IPS-20b (cell line): Measurements from ENCODE around the gene HERC4.
"Not testable (repeated sequence)": the region's sequence is repeated elsewhere in the genome, so short reads cannot be mapped to it uniquely, and the experiment has no call there.

Source experiments
- H3K27ac ChIP-seq: one replicate; pipeline ENCODE4 v1.5.1; 2013; ENCODE audit warnings: low read length
- H3K27me3 ChIP-seq: 2 replicates; pipeline ENCODE4 v1.6.1; 2013; ENCODE audit warnings: mild to moderate bottlenecking, low read length, inconsistent platforms; ENCODE audit not compliant: insufficient read depth
- H3K36me3 ChIP-seq: 2 replicates; pipeline ENCODE4 v1.6.1; 2013; ENCODE audit warnings: low read depth, mild to moderate bottlenecking, inconsistent platforms, low read length, moderate library complexity; ENCODE audit not compliant: insufficient read depth
- H3K4me1 ChIP-seq: 2 replicates; pipeline ENCODE4 v1.6.1; 2013; ENCODE audit warnings: mild to moderate bottlenecking, control low read depth, inconsistent platforms, low read length, moderate library complexity; ENCODE audit not compliant: insufficient read depth
- H3K4me3 ChIP-seq: 2 replicates; pipeline ENCODE4 v1.5.1; 2013; ENCODE audit warnings: mild to moderate bottlenecking, low read length, inconsistent platforms
- H3K9ac ChIP-seq: 2 replicates; pipeline ENCODE4 v1.6.1; 2013; ENCODE audit warnings: low read depth, mild to moderate bottlenecking, inconsistent platforms, low read length, moderate library complexity
- H3K9me3 ChIP-seq: 2 replicates; pipeline ENCODE4 v1.6.1; 2013; ENCODE audit warnings: mild to moderate bottlenecking, low read depth, low read length, inconsistent platforms; ENCODE audit not compliant: insufficient read depth

The HERC4 gene

GRCh38 chr10:68043030-68043429 is 32.1 kb downstream of the HERC4 start:
- Histone ChIP-seq H3K36me3 (peaks cover 5% of the 10 kb centered on the region; the same call in 1 of the 2 replicates), H3K4me3 (no peak overlapping the region), H3K9ac (no peak overlapping the region), H3K4me1 (peaks cover 3% of the 10 kb centered on the region; the same call in 1 of the 2 replicates), H3K9me3 (no peaks in the 10 kb centered on the region), H3K27me3 (no peaks in the 10 kb centered on the region), H3K27ac (no peak overlapping the region)

GRCh38 chr10:68032113-68032512 is 43.0 kb downstream of the HERC4 start:
- H3K9ac ChIP-seq, result no peak overlapping the region
- H3K27me3 ChIP-seq, result no peaks in the 10 kb centered on the region
- no peaks in the 10 kb centered on the region for H3K9me3 ChIP-seq
- no peak overlapping the region for H3K27ac ChIP-seq
- no peak overlapping the region for H3K4me3 ChIP-seq
- H3K36me3 ChIP-seq, result peaks cover 36% of the 10 kb centered on the region
- no peaks in the 10 kb centered on the region for H3K4me1 ChIP-seq

GRCh38 chr10:68027429-68027828 is 47.7 kb downstream of the HERC4 start:
- Histone ChIP-seq H3K4me1 (no peaks in the 10 kb centered on the region), H3K9me3 (no peaks in the 10 kb centered on the region), H3K9ac (no peak overlapping the region), H3K27ac (no peak overlapping the region), H3K36me3 (peaks cover 38% of the 10 kb centered on the region; the same call in 1 of the 2 replicates), H3K4me3 (no peak overlapping the region), H3K27me3 (no peaks in the 10 kb centered on the region)

GRCh38 chr10:68023292-68023691 is 51.8 kb downstream of the HERC4 start:
- Histone ChIP-seq H3K27ac (no peak overlapping the region), H3K36me3 (peaks cover 41% of the 10 kb centered on the region; the same call in 1 of the 2 replicates), H3K9me3 (no peaks in the 10 kb centered on the region), H3K4me1 (no peaks in the 10 kb centered on the region), H3K4me3 (no peak overlapping the region), H3K27me3 (no peaks in the 10 kb centered on the region), H3K9ac (no peak overlapping the region)

GRCh38 chr10:68022324-68022723 is 52.8 kb downstream of the HERC4 start:
- H3K27ac ChIP-seq, H3K9ac ChIP-seq, H3K4me1 ChIP-seq, H3K9me3 ChIP-seq, H3K4me3 ChIP-seq, H3K27me3 ChIP-seq: not testable (repeated sequence)
- H3K36me3 ChIP-seq, result peaks cover 36% of the 10 kb centered on the region; the same call in 1 of the 2 replicates

- H3K4me3 ChIP-seq, H3K27me3 ChIP-seq, H3K9me3 ChIP-seq, H3K4me1 ChIP-seq, H3K9ac ChIP-seq, H3K27ac ChIP-seq: not testable (repeated sequence)
- H3K36me3 ChIP-seq, result peaks cover 30% of the 10 kb centered on the region
These were observed 58.6 kb downstream of the HERC4 start for GRCh38 chr10:68016519-68016918.

- no peaks in the 10 kb centered on the region; the same call in 1 of the 2 replicates for H3K4me1 ChIP-seq
- H3K9ac ChIP-seq, result no peak overlapping the region
- no peaks in the 10 kb centered on the region for H3K27me3 ChIP-seq
- H3K9me3 ChIP-seq, result no peaks in the 10 kb centered on the region
- H3K36me3 ChIP-seq, result peaks cover 32% of the 10 kb centered on the region
- no peak overlapping the region for H3K27ac ChIP-seq
- no peak overlapping the region for H3K4me3 ChIP-seq
These were observed 64.6 kb downstream of the HERC4 start for GRCh38 chr10:68010426-68010940.

GRCh38 chr10:68007356-68007755 is 67.7 kb downstream of the HERC4 start:
- no peak overlapping the region for H3K27ac ChIP-seq
- no peak overlapping the region for H3K4me3 ChIP-seq
- H3K9ac ChIP-seq, result no peak overlapping the region
- no peaks in the 10 kb centered on the region for H3K27me3 ChIP-seq
- peaks cover 30% of the 10 kb centered on the region for H3K36me3 ChIP-seq
- H3K4me1 ChIP-seq, result no peaks in the 10 kb centered on the region
- no peaks in the 10 kb centered on the region for H3K9me3 ChIP-seq

- H3K36me3 ChIP-seq, result peaks cover 18% of the 10 kb centered on the region; the same call in 1 of the 2 replicates
- H3K4me1 ChIP-seq, result no peaks in the 10 kb centered on the region; the same call in 1 of the 2 replicates
- no peak overlapping the region for H3K9ac ChIP-seq
- H3K27ac ChIP-seq, result no peak overlapping the region
- H3K4me3 ChIP-seq, result no peak overlapping the region
- no peaks in the 10 kb centered on the region for H3K27me3 ChIP-seq
- H3K9me3 ChIP-seq, result no peaks in the 10 kb centered on the region
These were observed 73.5 kb downstream of the HERC4 start for GRCh38 chr10:68001539-68001938.

- no peaks in the 10 kb centered on the region for H3K27me3 ChIP-seq
- H3K4me1 ChIP-seq, result no peaks in the 10 kb centered on the region; the same call in 1 of the 2 replicates
- peaks cover 18% of the 10 kb centered on the region; the same call in 1 of the 2 replicates for H3K36me3 ChIP-seq
- no peak overlapping the region for H3K9ac ChIP-seq
- H3K9me3 ChIP-seq, result no peaks in the 10 kb centered on the region
- no peak overlapping the region for H3K27ac ChIP-seq
- no peak overlapping the region for H3K4me3 ChIP-seq
These were observed 74.1 kb downstream of the HERC4 start for GRCh38 chr10:68001000-68001399.

- Histone ChIP-seq H3K9ac (no peak overlapping the region), H3K9me3 (no peaks in the 10 kb centered on the region), H3K36me3 (peaks cover 56% of the 10 kb centered on the region), H3K4me1 (no peaks in the 10 kb centered on the region), H3K4me3 (no peak overlapping the region), H3K27me3 (no peaks in the 10 kb centered on the region), H3K27ac (no peak overlapping the region)
These were observed 85.0 kb downstream of the HERC4 start for GRCh38 chr10:67990093-67990492.

- Histone ChIP-seq H3K4me1 (no peaks in the 10 kb centered on the region), H3K27ac (no peak overlapping the region), H3K36me3 (peaks cover 63% of the 10 kb centered on the region), H3K4me3 (no peak overlapping the region), H3K27me3 (no peaks in the 10 kb centered on the region), H3K9ac (no peak overlapping the region), H3K9me3 (no peaks in the 10 kb centered on the region)
These were observed 86.5 kb downstream of the HERC4 start for GRCh38 chr10:67988606-67989005.
